WTC11 (cell line): Measurements from ENCODE around the gene AKR1D1. TPM values are rescaled to one million over a fixed set of nuclear protein-coding genes. Genes with fewer than 3 reads are reported as not detected.

ENCODE experiments used
- ATAC-seq: fragments of 200-7000 bp; cut with Tn5 transposase; 2 replicates; pipeline ENCODE4 v1.10.0; 2021; ENCODE audit warnings: mild to moderate bottlenecking, moderate library complexity
- CTCF ChIA-PET: fragments of 300-600 bp; sonication (Branson Sonifier 250); formaldehyde crosslinking; loops from one replicate; lab custom pipeline; 2021; ENCODE audit warnings: antibody characterized with exemption; lab: Charles Lee
- POLR2A ChIA-PET: fragments of 350-600 bp; sonication (Branson Sonifier 250); formaldehyde crosslinking; loops from one replicate; lab custom pipeline; 2021; ENCODE audit warnings: antibody characterized with exemption; lab: Charles Lee
- DNase-seq: peaks from one replicate; pipeline ENCODE4 v3.0.0; 2021; ENCODE audit warnings: low spot score
- H3K27ac Mint-ChIP-seq: 2 replicates; pipeline ENCODE4 v1.8.0; 2021; ENCODE audit warnings: mixed read lengths
- H3K27me3 Mint-ChIP-seq: 2 replicates; pipeline ENCODE4 v1.8.0; 2021; ENCODE audit warnings: low read depth, mild to moderate bottlenecking, moderate library complexity, mixed read lengths
- H3K36me3 Mint-ChIP-seq: 2 replicates; pipeline ENCODE4 v1.8.0; 2021; ENCODE audit warnings: mixed read lengths
- H3K4me1 Mint-ChIP-seq: 2 replicates; pipeline ENCODE4 v1.8.0; 2022; ENCODE audit warnings: mixed read lengths
- H3K4me3 Mint-ChIP-seq: 2 replicates; pipeline ENCODE4 v1.8.0; 2021; ENCODE audit warnings: mild to moderate bottlenecking, moderate library complexity, mixed read lengths
- H3K9me3 Mint-ChIP-seq: 2 replicates; pipeline ENCODE4 v1.8.0; 2021; ENCODE audit warnings: mixed read lengths
- ATF1 ChIP-seq: sonication (generic); formaldehyde crosslinking; IDR thresholded peaks from 2 replicates; pipeline ENCODE4 v1.8.1; 2023; ENCODE audit warnings: mild to moderate bottlenecking, moderate library complexity, missing genetic modification reagents
- ELF4 ChIP-seq: sonication (generic); formaldehyde crosslinking; IDR thresholded peaks from 2 replicates; pipeline ENCODE4 v1.8.1; 2022; ENCODE audit warnings: low read depth, mild to moderate bottlenecking, moderate library complexity, missing genetic modification reagents
- EMX1 ChIP-seq: fragments of 250-450 bp; sonication (Bioruptor Pico); IDR thresholded peaks from 2 replicates; pipeline ENCODE4 v1.8.0; 2021; ENCODE audit warnings: mild to moderate bottlenecking
- FOXK1 ChIP-seq: sonication (generic); formaldehyde crosslinking; IDR thresholded peaks from 2 replicates; pipeline ENCODE4 v1.8.0; 2022; ENCODE audit warnings: mild to moderate bottlenecking, moderate library complexity, missing genetic modification reagents
- FOXP1 ChIP-seq: sonication (generic); formaldehyde crosslinking; IDR thresholded peaks from 2 replicates; pipeline ENCODE4 v1.8.0; 2022; ENCODE audit warnings: missing genetic modification reagents, mild to moderate bottlenecking, moderate library complexity, borderline replicate concordance
- GRHL2 ChIP-seq: fragments of 250-450 bp; sonication (Bioruptor Pico); IDR thresholded peaks from 2 replicates; pipeline ENCODE4 v1.8.0; 2022; ENCODE audit warnings: mild to moderate bottlenecking, moderate library complexity; ENCODE audit not compliant: insufficient replicate concordance, severe bottlenecking
- GTF2I ChIP-seq: fragments of 250-450 bp; sonication (Bioruptor Pico); conservative IDR thresholded peaks from 2 replicates; pipeline ENCODE4 v1.4.0; 2021; ENCODE audit warnings: mild to moderate bottlenecking
- HMGA2 ChIP-seq: fragments of 250-450 bp; sonication (Bioruptor Pico); IDR thresholded peaks from 2 replicates; pipeline ENCODE4 v1.4.0; 2021; ENCODE audit warnings: mild to moderate bottlenecking, moderate library complexity
- IRF2 ChIP-seq: sonication (generic); formaldehyde crosslinking; IDR thresholded peaks from 2 replicates; pipeline ENCODE4 v1.8.0; 2022; ENCODE audit warnings: low read depth, missing genetic modification reagents, borderline replicate concordance
- RELA ChIP-seq: sonication (generic); formaldehyde crosslinking; IDR thresholded peaks from 2 replicates; pipeline ENCODE4 v1.8.1; 2022; ENCODE audit warnings: missing genetic modification reagents, mild to moderate bottlenecking, borderline replicate concordance
- TCF7 ChIP-seq: sonication (generic); formaldehyde crosslinking; IDR thresholded peaks from 2 replicates; pipeline ENCODE4 v1.8.0; 2022; ENCODE audit warnings: mild to moderate bottlenecking, low read depth, missing genetic modification reagents, moderate library complexity
- ZNF121 ChIP-seq: sonication (generic); formaldehyde crosslinking; IDR thresholded peaks from 2 replicates; pipeline ENCODE4 v1.8.0; 2023; ENCODE audit warnings: missing genetic modification reagents
- ZNF263 ChIP-seq: sonication (generic); formaldehyde crosslinking; IDR thresholded peaks from 2 replicates; pipeline ENCODE4 v1.8.1; 2022; ENCODE audit warnings: low read depth, mild to moderate bottlenecking, moderate library complexity, missing genetic modification reagents
- total RNA-seq: library from RNA; stranded (reverse); gene quantifications from 3 replicates; pipeline ENCODE4 v1.2.3, GENCODE V29; 2021
- TF ChIP-seq, protein P1 (sequence below): fragments of 250-450 bp; sonication (Bioruptor Pico); IDR thresholded peaks from 2 replicates; pipeline ENCODE4 v1.9.0; 2021; ENCODE audit warnings: mild to moderate bottlenecking, borderline replicate concordance
- TF ChIP-seq, protein P2 (sequence below): sonication (generic); formaldehyde crosslinking; conservative IDR thresholded peaks from 2 replicates; pipeline ENCODE4 v1.8.1; 2023; ENCODE audit warnings: mild to moderate bottlenecking, low read depth, missing genetic modification reagents, moderate library complexity
- TF ChIP-seq, protein P3 (sequence below): fragments of 250-450 bp; sonication (Bioruptor Pico); IDR thresholded peaks from 2 replicates; pipeline ENCODE4 v1.9.0; 2021; ENCODE audit warnings: mild to moderate bottlenecking
- TF ChIP-seq, protein P4 (sequence below): sonication (generic); formaldehyde crosslinking; IDR thresholded peaks from 2 replicates; pipeline ENCODE4 v1.8.0; 2022; ENCODE audit warnings: mild to moderate bottlenecking, missing genetic modification reagents
- TF ChIP-seq, protein P5 (sequence below): sonication (generic); formaldehyde crosslinking; IDR thresholded peaks from 2 replicates; pipeline ENCODE4 v1.8.1; 2023; ENCODE audit warnings: mild to moderate bottlenecking, missing genetic modification reagents, moderate library complexity
- TF ChIP-seq, protein P6 (sequence below): sonication (generic); formaldehyde crosslinking; IDR thresholded peaks from 2 replicates; pipeline ENCODE4 v1.8.0; 2022; ENCODE audit warnings: mild to moderate bottlenecking, missing genetic modification reagents

The AKR1D1 gene
- total RNA-seq, 1 experiment from 2014 or later = 0.24 TPM

DNA sequence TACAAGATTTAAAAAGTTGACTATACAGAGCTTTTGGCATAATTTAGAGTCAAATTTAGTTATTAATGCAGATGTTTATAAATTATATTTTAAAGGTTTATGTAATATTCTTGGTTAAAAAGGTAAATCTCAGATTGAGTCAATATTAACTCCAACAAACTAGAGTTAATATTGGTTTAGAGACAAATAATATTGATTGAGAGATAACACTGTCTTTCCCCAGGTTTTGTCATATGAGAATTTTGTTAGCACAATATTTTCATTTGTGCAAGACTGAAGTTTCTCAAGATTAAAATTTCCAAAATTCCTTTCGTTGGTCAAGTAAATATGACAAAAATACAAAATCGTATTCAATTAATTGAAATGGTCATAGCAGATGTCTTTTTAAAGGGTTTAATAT is 12.9 kb upstream of the AKR1D1 start:
- H3K36me3 Mint-ChIP-seq = no peaks in the 10 kb centered on the region
- ATAC-seq (no peak), DNase-seq (no peak)
- H3K4me3 Mint-ChIP-seq = no peak overlapping the region
- no peak overlapping the region for H3K27ac Mint-ChIP-seq
- H3K4me1 Mint-ChIP-seq = peaks cover 7% of the 10 kb centered on the region
- TF ChIP-seq GRHL2 (CRISPR knock-in tag) (no peak), GTF2I (CRISPR knock-in tag) (no peak), FOXP1 (CRISPR knock-in tag) (no peak), ELF4 (CRISPR knock-in tag) (no peak), IRF2 (CRISPR knock-in tag) (no peak), ZNF121 (CRISPR knock-in tag) (no peak), FOXK1 (CRISPR knock-in tag) (no peak), ZNF263 (no peak), TCF7 (no peak), RELA (no peak), ATF1 (CRISPR knock-in tag) (no peak), EMX1 (CRISPR knock-in tag) (no peak), HMGA2 (CRISPR knock-in tag) (no peak)
- TF ChIP-seq, protein P1, sequence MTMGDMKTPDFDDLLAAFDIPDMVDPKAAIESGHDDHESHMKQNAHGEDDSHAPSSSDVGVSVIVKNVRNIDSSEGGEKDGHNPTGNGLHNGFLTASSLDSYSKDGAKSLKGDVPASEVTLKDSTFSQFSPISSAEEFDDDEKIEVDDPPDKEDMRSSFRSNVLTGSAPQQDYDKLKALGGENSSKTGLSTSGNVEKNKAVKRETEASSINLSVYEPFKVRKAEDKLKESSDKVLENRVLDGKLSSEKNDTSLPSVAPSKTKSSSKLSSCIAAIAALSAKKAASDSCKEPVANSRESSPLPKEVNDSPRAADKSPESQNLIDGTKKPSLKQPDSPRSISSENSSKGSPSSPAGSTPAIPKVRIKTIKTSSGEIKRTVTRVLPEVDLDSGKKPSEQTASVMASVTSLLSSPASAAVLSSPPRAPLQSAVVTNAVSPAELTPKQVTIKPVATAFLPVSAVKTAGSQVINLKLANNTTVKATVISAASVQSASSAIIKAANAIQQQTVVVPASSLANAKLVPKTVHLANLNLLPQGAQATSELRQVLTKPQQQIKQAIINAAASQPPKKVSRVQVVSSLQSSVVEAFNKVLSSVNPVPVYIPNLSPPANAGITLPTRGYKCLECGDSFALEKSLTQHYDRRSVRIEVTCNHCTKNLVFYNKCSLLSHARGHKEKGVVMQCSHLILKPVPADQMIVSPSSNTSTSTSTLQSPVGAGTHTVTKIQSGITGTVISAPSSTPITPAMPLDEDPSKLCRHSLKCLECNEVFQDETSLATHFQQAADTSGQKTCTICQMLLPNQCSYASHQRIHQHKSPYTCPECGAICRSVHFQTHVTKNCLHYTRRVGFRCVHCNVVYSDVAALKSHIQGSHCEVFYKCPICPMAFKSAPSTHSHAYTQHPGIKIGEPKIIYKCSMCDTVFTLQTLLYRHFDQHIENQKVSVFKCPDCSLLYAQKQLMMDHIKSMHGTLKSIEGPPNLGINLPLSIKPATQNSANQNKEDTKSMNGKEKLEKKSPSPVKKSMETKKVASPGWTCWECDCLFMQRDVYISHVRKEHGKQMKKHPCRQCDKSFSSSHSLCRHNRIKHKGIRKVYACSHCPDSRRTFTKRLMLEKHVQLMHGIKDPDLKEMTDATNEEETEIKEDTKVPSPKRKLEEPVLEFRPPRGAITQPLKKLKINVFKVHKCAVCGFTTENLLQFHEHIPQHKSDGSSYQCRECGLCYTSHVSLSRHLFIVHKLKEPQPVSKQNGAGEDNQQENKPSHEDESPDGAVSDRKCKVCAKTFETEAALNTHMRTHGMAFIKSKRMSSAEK = no peak
- TF ChIP-seq, protein P2, sequence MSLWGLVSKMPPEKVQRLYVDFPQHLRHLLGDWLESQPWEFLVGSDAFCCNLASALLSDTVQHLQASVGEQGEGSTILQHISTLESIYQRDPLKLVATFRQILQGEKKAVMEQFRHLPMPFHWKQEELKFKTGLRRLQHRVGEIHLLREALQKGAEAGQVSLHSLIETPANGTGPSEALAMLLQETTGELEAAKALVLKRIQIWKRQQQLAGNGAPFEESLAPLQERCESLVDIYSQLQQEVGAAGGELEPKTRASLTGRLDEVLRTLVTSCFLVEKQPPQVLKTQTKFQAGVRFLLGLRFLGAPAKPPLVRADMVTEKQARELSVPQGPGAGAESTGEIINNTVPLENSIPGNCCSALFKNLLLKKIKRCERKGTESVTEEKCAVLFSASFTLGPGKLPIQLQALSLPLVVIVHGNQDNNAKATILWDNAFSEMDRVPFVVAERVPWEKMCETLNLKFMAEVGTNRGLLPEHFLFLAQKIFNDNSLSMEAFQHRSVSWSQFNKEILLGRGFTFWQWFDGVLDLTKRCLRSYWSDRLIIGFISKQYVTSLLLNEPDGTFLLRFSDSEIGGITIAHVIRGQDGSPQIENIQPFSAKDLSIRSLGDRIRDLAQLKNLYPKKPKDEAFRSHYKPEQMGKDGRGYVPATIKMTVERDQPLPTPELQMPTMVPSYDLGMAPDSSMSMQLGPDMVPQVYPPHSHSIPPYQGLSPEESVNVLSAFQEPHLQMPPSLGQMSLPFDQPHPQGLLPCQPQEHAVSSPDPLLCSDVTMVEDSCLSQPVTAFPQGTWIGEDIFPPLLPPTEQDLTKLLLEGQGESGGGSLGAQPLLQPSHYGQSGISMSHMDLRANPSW (CRISPR knock-in tag) = no peak
- TF ChIP-seq, protein P3, sequence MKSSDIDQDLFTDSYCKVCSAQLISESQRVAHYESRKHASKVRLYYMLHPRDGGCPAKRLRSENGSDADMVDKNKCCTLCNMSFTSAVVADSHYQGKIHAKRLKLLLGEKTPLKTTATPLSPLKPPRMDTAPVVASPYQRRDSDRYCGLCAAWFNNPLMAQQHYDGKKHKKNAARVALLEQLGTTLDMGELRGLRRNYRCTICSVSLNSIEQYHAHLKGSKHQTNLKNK (CRISPR knock-in tag) = no peak
- TF ChIP-seq, protein P4, sequence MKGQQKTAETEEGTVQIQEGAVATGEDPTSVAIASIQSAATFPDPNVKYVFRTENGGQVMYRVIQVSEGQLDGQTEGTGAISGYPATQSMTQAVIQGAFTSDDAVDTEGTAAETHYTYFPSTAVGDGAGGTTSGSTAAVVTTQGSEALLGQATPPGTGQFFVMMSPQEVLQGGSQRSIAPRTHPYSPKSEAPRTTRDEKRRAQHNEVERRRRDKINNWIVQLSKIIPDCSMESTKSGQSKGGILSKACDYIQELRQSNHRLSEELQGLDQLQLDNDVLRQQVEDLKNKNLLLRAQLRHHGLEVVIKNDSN = no peak
- TF ChIP-seq, protein P5, sequence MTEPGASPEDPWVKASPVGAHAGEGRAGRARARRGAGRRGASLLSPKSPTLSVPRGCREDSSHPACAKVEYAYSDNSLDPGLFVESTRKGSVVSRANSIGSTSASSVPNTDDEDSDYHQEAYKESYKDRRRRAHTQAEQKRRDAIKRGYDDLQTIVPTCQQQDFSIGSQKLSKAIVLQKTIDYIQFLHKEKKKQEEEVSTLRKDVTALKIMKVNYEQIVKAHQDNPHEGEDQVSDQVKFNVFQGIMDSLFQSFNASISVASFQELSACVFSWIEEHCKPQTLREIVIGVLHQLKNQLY (CRISPR knock-in tag) = no peak
- TF ChIP-seq, protein P6, sequence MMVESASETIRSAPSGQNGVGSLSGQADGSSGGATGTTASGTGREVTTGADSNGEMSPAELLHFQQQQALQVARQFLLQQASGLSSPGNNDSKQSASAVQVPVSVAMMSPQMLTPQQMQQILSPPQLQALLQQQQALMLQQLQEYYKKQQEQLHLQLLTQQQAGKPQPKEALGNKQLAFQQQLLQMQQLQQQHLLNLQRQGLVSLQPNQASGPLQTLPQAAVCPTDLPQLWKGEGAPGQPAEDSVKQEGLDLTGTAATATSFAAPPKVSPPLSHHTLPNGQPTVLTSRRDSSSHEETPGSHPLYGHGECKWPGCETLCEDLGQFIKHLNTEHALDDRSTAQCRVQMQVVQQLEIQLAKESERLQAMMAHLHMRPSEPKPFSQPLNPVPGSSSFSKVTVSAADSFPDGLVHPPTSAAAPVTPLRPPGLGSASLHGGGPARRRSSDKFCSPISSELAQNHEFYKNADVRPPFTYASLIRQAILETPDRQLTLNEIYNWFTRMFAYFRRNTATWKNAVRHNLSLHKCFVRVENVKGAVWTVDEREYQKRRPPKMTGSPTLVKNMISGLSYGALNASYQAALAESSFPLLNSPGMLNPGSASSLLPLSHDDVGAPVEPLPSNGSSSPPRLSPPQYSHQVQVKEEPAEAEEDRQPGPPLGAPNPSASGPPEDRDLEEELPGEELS = no peak
- H3K9me3 Mint-ChIP-seq = no peaks in the 10 kb centered on the region
- H3K27me3 Mint-ChIP-seq = no peaks in the 10 kb centered on the region
- POLR2A ChIA-PET = no interaction called here
- CTCF ChIA-PET = no interaction called here
